Thyroid gland (tissue), 4 donors: Measurements from ENCODE around the gene MARCHF2. TPM values are rescaled to one million over a fixed set of nuclear protein-coding genes. Genes with fewer than 3 reads are reported as not detected.

Experiments used
- DNase-seq, 2 donors: peaks; one replicate each; pipeline ENCODE4 v3.0.0-alpha.2; 2019
- H3K27ac ChIP-seq, 3 donors: fragments of 200-600 bp; sonication (generic); 1 replicate in 2 of 3; 2 replicates in 1 of 3; pipeline ENCODE4 v1.5.1; 2016 to 2019; ENCODE audit warnings: mild to moderate bottlenecking in 1 of 3, moderate library complexity in 1 of 3
- H3K27me3 ChIP-seq: fragments of 200-600 bp; sonication (generic); one replicate; pipeline ENCODE4 v1.5.1; 2019
- H3K36me3 ChIP-seq, 2 donors: fragments of 200-600 bp; sonication (generic); one replicate each; pipeline ENCODE4 v1.5.1; 2016 to 2019
- H3K4me1 ChIP-seq, 2 donors: fragments of 200-600 bp; sonication (generic); one replicate each; pipeline ENCODE4 v1.5.1; 2017 to 2019
- H3K4me3 ChIP-seq, 3 donors: fragments of 200-600 bp; sonication (generic); replicated peaks in 1 of 3; 1 replicate in 2 of 3; 2 replicates in 1 of 3; pipeline ENCODE4 v1.5.1; 2016; ENCODE audit warnings: mild to moderate bottlenecking in 1 of 3
- H3K9me3 ChIP-seq: fragments of 200-600 bp; sonication (generic); one replicate; pipeline ENCODE4 v1.5.1; 2017
- CTCF ChIP-seq, 6 experiments: fragments of 200-600 bp in 3 of 6; fragments of 450-650 bp in 3 of 6; sonication (generic) in 3 of 6; IDR thresholded peaks; one replicate each; pipeline ENCODE4 v1.5.1; 2016 to 2019; ENCODE audit warnings: antibody characterized with exemption in 6 of 6, mild to moderate bottlenecking in 2 of 6, inconsistent platforms in 1 of 6, moderate library complexity in 1 of 6
- POLR2A ChIP-seq, 2 donors: fragments of 450-650 bp; IDR thresholded peaks; one replicate each; pipeline ENCODE4 v1.6.1; 2017; ENCODE audit warnings: antibody characterized with exemption in 2 of 2, mild to moderate bottlenecking in 2 of 2, moderate library complexity in 1 of 2
- WGBS, 2 donors: methylation state at CpG; one replicate each; pipeline ENCODE4 v1.1.5; 2017; 5-methylcytosine and 5-hydroxymethylcytosine counted together
- intact Hi-C: fragments of 100-400 bp; cut with DNase I; formaldehyde crosslinking; loops from one replicate; pipeline ENCODE4 v1.15.1; 2023
- total RNA-seq, 4 donors: library from RNA; depleted of rRNA; stranded (reverse); fragments of >200 nt; gene quantifications; one replicate each; pipeline ENCODE4 v1.2.3, GENCODE V29; 2016

The MARCHF2 gene
- total RNA-seq, 4 donors from 2014 or later, result 168 to 245 (median 215) TPM

DNA sequence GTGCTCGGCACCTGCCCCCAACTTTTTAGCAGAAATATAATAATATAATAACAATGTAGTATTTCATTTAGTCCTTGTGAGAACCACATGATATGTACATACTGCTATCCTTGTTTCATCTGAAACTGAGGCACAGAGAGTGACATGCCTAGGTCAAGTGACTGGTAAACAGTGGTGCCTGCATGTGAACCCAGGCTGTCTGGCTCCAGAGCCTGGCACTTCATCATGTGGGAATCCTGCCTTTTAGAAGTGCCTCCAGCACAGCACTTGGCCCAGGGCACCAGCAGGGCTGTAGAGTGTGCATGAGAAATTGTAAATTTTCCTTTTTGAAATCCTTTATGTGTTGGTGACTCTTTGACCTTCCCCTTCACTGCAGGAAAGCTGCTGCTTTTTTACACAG, 61.9 kb downstream of the MARCHF2 start:
- peaks cover 7 to 20% of the 10 kb centered on the region in 2 donors for H3K4me1 ChIP-seq
- no peaks in the 10 kb centered on the region for H3K9me3 ChIP-seq
- no peak overlapping the region for H3K27ac ChIP-seq
- H3K36me3 ChIP-seq, result peaks cover 56 to 58% of the 10 kb centered on the region in 2 donors
- WGBS, 2 donors, result 100% methylated on average over 1 of the region's 1 CpG
- no peak overlapping the region for H3K4me3 ChIP-seq
- no peak for DNase-seq
- intact Hi-C loops, result no loop called here
- no peaks in the 10 kb centered on the region for H3K27me3 ChIP-seq
- no peak for TF ChIP-seq CTCF (IDR thresholded peaks at IDR 0.05)
- TF ChIP-seq POLR2A (IDR thresholded peaks at IDR 0.05), result no peak

GRCh38 chr19:8476524-8476923, 63.4 kb downstream of the MARCHF2 start:
- intact Hi-C loops, result no loop called here
- no peak overlapping the region for H3K4me3 ChIP-seq
- H3K4me1 ChIP-seq, result peaks cover 18 to 35% of the 10 kb centered on the region in 2 donors
- no peak for TF ChIP-seq CTCF (IDR thresholded peaks at IDR 0.05)
- TF ChIP-seq POLR2A (IDR thresholded peaks at IDR 0.05), result no peak
- DNase-seq, result no peak
- peaks cover 41 to 44% of the 10 kb centered on the region in 2 donors for H3K36me3 ChIP-seq
- no peak overlapping the region for H3K27ac ChIP-seq
- no peaks in the 10 kb centered on the region for H3K9me3 ChIP-seq
- 90 to 99% methylated on average over 3 of the region's 8 CpGs for WGBS, 2 donors
- no peaks in the 10 kb centered on the region for H3K27me3 ChIP-seq

DNA sequence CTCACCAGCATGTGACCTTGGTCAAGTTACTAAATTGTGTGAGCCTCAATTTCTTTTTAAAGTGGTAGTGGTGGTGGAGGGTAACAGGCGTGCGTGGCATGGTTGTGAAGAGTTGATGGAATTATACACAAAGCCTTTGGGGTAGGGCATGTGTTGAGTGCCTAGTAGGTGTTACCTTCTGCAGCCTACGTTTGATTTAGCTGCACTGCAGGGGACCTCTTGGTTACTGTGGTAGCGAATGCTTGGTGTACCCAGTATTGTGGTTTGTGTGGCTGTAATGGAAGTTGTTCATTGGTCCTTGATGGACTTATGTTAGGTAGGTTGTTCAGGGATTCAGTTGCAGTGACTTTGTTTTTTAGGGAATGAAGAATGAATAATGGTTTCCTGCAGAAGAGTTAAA, 64.8 kb downstream of the MARCHF2 start:
- no peaks in the 10 kb centered on the region for H3K27me3 ChIP-seq
- WGBS, 2 donors, result 83 to 87% methylated on average over 4 of the region's 4 CpGs
- H3K9me3 ChIP-seq, result no peaks in the 10 kb centered on the region
- intact Hi-C loops, result no loop called here
- H3K27ac ChIP-seq, result no peak overlapping the region
- H3K4me3 ChIP-seq, result no peak overlapping the region
- H3K36me3 ChIP-seq, result peaks cover 42 to 48% of the 10 kb centered on the region in 2 donors
- no peak for TF ChIP-seq POLR2A (IDR thresholded peaks at IDR 0.05)
- no peak for TF ChIP-seq CTCF (IDR thresholded peaks at IDR 0.05)
- no peak for DNase-seq
- peaks cover 18 to 37% of the 10 kb centered on the region in 2 donors for H3K4me1 ChIP-seq

GRCh38 chr19:8478598-8478997, 65.5 kb downstream of the MARCHF2 start:
- 70 to 78% methylated on average over 3 of the region's 3 CpGs for WGBS, 2 donors
- H3K27ac ChIP-seq, result no peak overlapping the region
- no peaks in the 10 kb centered on the region for H3K27me3 ChIP-seq
- H3K9me3 ChIP-seq, result no peaks in the 10 kb centered on the region
- intact Hi-C loops, result no loop called here
- DNase-seq, result no peak
- TF ChIP-seq POLR2A (IDR thresholded peaks at IDR 0.05) (no peak), CTCF (IDR thresholded peaks at IDR 0.05) (no peak)
- H3K4me1 ChIP-seq, result peaks cover 18 to 37% of the 10 kb centered on the region in 2 donors
- H3K36me3 ChIP-seq, result peaks cover 43 to 48% of the 10 kb centered on the region in 2 donors
- no peak overlapping the region for H3K4me3 ChIP-seq

GRCh38 chr19:8481201-8481600, 68.1 kb downstream of the MARCHF2 start:
- 73 to 75% methylated on average over 11 of the region's 11 CpGs for WGBS, 2 donors
- DNase-seq, result peak; percentile 38 to 43
- intact Hi-C loops, result no loop called here
- Histone ChIP-seq H3K27ac (peak overlapping the region in 2 of 3 donors; percentile 18 to 52), H3K36me3 (peaks cover 36 to 50% of the 10 kb centered on the region in 2 donors), H3K4me1 (peaks cover 18 to 37% of the 10 kb centered on the region in 2 donors), H3K9me3 (no peaks in the 10 kb centered on the region), H3K4me3 (no peak overlapping the region), H3K27me3 (no peaks in the 10 kb centered on the region)
- no peak for TF ChIP-seq POLR2A (IDR thresholded peaks at IDR 0.05)
- no peak for TF ChIP-seq CTCF (IDR thresholded peaks at IDR 0.05)
